Duodenal mucosa (tissue), 2 donors: ENCODE results near the gene NAIF1.

Experiments
- H3K27ac ChIP-seq: one replicate; pipeline ENCODE4 v1.7.0; 2013; ENCODE audit warnings: low read depth, low read length
- H3K27me3 ChIP-seq, 2 donors: one replicate each; pipeline ENCODE4 v1.7.0; 2013; ENCODE audit warnings: low read length in 2 of 2, control low read depth in 1 of 2; ENCODE audit not compliant: insufficient read depth in 2 of 2, control insufficient read depth in 1 of 2
- H3K36me3 ChIP-seq, 2 donors: one replicate each; pipeline ENCODE4 v1.7.0; 2013; ENCODE audit warnings: low read length in 2 of 2, control low read depth in 1 of 2; ENCODE audit not compliant: insufficient read depth in 2 of 2, control insufficient read depth in 1 of 2
- H3K4me1 ChIP-seq, 2 donors: one replicate each; pipeline ENCODE4 v1.7.0; 2013; ENCODE audit warnings: low read length in 2 of 2, control low read depth in 1 of 2; ENCODE audit not compliant: insufficient read depth in 2 of 2, control insufficient read depth in 1 of 2
- H3K4me3 ChIP-seq, 2 donors: one replicate each; pipeline ENCODE4 v1.7.0; 2013; ENCODE audit warnings: low read length in 2 of 2, low read depth in 1 of 2
- H3K9ac ChIP-seq, 2 donors: one replicate each; pipeline ENCODE4 v1.7.0; 2013; ENCODE audit warnings: low read length in 2 of 2, low read depth in 1 of 2
- H3K9me3 ChIP-seq, 2 donors: one replicate each; pipeline ENCODE4 v1.7.0; 2013; ENCODE audit warnings: low read length in 2 of 2, control low read depth in 1 of 2; ENCODE audit not compliant: control insufficient read depth in 1 of 2

The NAIF1 gene

DNA sequence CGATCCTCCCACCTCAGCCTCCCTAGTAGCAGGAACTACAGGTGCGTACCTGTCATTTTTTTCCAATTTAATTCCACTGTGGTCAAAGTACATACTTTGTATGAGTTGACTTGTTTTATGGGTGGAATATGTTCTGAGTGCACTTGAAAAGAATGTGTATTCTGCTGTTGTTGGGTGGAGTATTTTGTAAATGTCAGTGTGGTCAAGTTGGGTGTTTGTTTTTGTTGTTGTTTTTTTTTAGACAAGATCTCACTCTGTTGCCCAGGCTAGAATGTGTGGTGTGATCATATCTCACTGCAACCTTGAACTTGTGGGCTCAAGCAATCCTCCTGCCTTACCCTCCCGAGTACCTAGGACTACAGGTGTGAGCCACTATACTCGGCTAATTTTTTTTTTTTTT lies 18.8 kb upstream of the NAIF1 start:
- Histone ChIP-seq H3K9ac (no peak overlapping the region), H3K27me3 (no peaks in the 10 kb centered on the region), H3K4me1 (peaks cover 14 to 19% of the 10 kb centered on the region in 2 donors), H3K9me3 (no peaks in the 10 kb centered on the region), H3K36me3 (no peaks in the 10 kb centered on the region), H3K27ac (no peak overlapping the region), H3K4me3 (no peak overlapping the region)

DNA sequence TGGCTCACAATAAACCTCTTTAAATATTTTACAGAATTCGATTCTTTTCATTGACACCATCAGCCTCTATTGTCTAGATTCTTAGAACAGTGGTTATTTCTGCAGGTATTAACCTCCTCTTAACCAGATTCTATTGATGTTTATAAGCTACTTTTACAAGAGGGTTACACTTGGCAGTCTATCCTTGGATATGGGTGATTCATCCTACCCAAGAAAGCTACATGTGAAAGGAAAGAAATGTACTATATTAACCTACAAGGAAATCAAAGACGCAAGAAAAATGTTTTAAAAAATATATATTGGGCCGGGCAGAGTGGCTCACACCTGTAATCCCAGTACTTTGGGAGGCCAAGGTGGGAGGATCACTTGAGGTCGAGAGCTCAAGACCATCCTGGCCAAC lies 17.6 kb upstream of the NAIF1 start:
- Histone ChIP-seq H3K27ac (no peak overlapping the region), H3K27me3 (no peaks in the 10 kb centered on the region), H3K4me1 (peaks cover 18 to 19% of the 10 kb centered on the region in 2 donors), H3K9ac (no peak overlapping the region), H3K36me3 (no peaks in the 10 kb centered on the region), H3K4me3 (no peak overlapping the region), H3K9me3 (no peaks in the 10 kb centered on the region)

DNA sequence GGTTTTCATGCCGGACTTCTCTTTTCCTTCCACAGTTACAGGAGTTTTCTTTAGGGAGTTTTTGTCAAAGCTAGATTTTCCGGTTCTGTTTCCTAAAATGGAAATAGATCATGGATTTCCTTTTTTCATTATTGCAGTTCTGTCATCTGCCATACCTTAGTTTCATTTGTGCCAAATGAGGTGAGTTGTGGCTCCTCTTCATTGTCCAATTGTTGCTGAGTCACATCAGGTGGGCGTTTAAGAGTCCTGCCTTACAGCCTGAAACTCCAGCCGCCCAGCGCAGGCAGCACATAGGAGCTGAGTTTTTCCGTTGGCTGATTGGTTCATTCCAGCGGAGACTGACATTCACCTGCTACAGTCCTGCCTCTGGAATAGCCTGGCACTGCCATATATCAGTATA lies 15.0 kb upstream of the NAIF1 start:
- Histone ChIP-seq H3K27ac (peak overlapping the region; percentile 32), H3K9ac (no peak overlapping the region), H3K4me1 (peaks cover 26 to 37% of the 10 kb centered on the region in 2 donors), H3K27me3 (no peaks in the 10 kb centered on the region), H3K9me3 (no peaks in the 10 kb centered on the region), H3K4me3 (no peak overlapping the region), H3K36me3 (no peaks in the 10 kb centered on the region)

DNA sequence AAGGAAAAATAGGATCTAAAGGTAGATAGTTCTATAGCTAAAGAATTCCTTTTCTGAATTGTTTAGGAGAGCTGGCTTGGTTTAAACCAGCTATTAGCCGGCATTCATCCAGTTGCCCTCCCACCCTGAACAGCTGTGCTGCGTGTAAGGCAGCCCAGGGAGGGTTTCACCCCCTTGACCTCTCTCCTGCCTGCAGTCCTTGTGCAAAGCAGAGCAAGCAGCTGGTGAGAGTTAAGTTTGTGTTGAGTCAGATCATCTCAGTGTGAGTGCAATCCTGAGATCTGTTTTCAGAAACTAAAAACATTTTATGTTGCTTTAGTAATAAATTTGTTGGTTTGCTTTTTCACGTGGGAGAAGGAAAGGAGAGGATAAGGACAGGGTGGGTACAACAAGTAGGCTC lies 13.9 kb upstream of the NAIF1 start:
- no peaks in the 10 kb centered on the region for H3K9me3 ChIP-seq
- no peak overlapping the region for H3K9ac ChIP-seq
- H3K27ac ChIP-seq, result peak overlapping the region; percentile 30
- peaks cover 26 to 37% of the 10 kb centered on the region in 2 donors for H3K4me1 ChIP-seq
- H3K27me3 ChIP-seq, result no peaks in the 10 kb centered on the region
- no peak overlapping the region for H3K4me3 ChIP-seq
- no peaks in the 10 kb centered on the region for H3K36me3 ChIP-seq

DNA sequence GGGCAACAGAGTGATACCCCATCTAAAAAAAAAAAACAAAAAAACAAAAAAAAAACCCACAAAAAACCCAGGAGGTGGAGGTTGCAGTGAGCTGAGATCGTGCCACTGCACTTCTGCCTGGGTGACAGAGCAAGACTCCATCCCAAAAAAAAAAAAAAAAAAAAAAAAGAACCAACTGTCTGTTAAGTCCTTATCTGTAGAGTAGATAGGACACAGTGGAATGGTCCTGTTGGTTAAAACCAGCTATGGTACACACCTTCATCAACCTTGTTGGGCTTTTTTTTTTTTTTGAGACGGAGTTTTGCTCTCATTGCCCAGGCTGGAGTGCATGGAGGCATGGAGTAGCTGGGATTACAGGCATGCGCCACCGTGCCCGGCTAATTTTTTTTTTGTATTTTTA lies 13.1 kb upstream of the NAIF1 start:
- Histone ChIP-seq H3K4me1 (peaks cover 26 to 37% of the 10 kb centered on the region in 2 donors), H3K27ac (no peak overlapping the region), H3K9ac (no peak overlapping the region), H3K36me3 (no peaks in the 10 kb centered on the region), H3K27me3 (no peaks in the 10 kb centered on the region), H3K9me3 (no peaks in the 10 kb centered on the region), H3K4me3 (no peak overlapping the region)

DNA sequence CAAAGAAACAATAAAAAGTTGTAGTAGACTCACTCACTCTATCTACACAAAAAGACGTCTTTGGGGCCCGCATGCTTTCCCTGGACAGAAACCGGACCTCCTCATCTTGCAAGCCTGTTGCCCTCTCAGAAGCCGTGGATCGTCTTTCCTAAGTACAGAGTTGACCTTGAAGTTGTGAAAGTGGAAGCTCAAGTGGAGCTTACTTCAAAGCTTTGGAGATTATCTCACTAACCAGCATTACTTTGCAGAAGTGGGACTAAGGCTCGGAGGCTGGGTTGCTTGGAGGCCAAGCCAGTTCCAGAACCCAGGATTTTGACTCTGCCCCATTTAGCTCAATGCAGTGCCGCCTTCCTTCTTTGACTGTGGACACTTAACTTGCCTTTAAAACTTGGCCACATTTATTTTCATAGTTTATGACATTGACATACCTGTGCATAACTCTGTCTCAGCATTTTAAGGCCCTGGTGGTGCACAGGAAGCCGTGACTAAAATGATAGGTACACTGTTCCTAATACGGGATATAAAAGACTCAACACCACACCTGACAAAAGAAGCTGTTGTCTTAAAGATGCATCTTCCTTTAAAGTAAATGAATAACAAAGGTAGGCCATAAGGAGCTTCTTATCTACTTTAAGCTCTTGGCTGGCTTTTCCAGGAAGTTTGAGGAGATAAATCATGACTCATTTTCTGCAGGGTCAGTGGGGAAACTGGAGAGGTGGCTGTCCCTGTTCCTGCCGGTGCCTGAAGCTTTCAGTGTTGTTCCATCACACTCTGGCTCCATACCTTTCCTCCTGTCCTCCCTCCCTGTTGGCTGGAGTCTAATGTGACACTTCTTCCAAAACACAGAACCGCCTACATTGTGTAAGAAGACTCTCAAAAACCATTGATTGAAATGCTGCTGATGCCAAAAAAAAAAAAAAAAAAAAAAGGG lies 11.6 kb upstream of the NAIF1 start:
- Histone ChIP-seq H3K4me1 (peaks cover 29 to 38% of the 10 kb centered on the region in 2 donors), H3K4me3 (peak overlapping the region; percentile 5 to 11), H3K27me3 (no peaks in the 10 kb centered on the region), H3K9me3 (no peaks in the 10 kb centered on the region), H3K27ac (peak overlapping the region; percentile 79), H3K36me3 (no peaks in the 10 kb centered on the region), H3K9ac (peak overlapping the region; percentile 41 to 55)

DNA sequence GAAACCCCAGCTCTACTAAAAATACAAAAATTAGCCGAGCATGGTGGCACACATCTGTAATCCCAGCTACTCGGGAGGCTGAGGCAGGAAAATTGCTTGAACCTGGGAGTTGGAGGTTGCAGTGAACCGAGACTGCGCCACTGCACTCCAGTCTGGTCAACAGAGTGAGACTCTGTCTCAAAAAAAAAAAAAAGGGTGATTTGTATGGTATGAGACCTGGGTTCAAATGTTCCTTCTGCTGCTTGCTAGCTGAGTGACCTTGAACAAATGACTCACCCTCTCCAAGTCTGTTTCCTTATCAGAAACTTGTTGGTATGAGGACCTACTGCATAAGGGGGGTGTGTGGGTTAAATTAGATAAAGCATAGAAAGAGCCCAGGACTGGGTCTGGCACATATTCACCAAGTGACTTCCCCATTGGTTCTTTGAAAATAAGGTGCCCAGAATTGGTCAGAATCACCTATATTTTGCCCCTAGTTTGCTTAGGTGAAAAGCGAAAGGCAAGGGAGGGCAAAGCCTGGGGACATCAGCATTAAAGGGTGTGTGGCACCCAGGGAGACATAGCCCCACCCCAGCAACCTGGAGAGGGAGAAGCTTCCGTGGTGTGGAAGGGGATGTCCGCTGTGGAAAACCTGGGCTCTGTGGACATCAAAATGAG lies 10.9 kb upstream of the NAIF1 start:
- Histone ChIP-seq H3K27me3 (no peaks in the 10 kb centered on the region), H3K36me3 (no peaks in the 10 kb centered on the region), H3K4me3 (peak overlapping the region in 1 of 2 donors; percentile 11), H3K4me1 (peaks cover 37 to 46% of the 10 kb centered on the region in 2 donors), H3K9ac (peak overlapping the region; percentile 41 to 55), H3K9me3 (no peaks in the 10 kb centered on the region), H3K27ac (peak overlapping the region; percentile 79)

DNA sequence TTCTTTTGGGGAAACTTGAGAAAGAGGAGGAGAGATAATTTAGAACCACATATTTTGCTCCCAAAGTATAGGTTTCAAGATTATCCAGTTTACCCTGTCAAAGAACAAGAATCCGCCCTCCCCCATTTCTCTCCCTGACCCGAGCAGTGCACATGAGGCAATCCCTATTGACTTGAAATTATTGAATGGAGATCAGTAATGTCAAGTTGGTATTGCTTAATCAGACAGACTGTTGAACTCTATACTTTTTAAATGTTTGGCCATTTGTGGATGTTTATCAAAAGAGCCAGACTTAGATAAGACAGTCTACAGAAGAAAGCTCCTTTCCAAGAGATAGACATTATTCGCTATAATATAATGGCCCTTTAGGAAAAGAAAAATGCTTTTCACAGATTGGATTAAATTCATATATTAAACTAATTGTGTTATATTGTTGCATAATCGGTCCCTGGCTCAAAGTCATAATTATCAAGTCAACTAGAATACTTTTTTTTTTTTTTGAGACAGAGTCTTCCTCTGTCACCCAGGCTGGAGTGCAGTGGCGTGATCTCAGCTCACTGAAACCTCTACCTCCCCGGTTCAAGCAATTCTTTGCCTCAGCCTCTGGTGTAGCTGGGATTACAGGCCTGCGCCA lies 6.2 kb upstream of the NAIF1 start:
- peak overlapping the region in 1 of 2 donors; percentile 24 for H3K9ac ChIP-seq
- H3K27ac ChIP-seq, result peak overlapping the region; percentile 68
- no peaks in the 10 kb centered on the region for H3K9me3 ChIP-seq
- H3K36me3 ChIP-seq, result no peaks in the 10 kb centered on the region
- H3K4me3 ChIP-seq, result peak overlapping the region in 1 of 2 donors; percentile 9
- H3K27me3 ChIP-seq, result no peaks in the 10 kb centered on the region
- peaks cover 40 to 56% of the 10 kb centered on the region in 2 donors for H3K4me1 ChIP-seq

DNA sequence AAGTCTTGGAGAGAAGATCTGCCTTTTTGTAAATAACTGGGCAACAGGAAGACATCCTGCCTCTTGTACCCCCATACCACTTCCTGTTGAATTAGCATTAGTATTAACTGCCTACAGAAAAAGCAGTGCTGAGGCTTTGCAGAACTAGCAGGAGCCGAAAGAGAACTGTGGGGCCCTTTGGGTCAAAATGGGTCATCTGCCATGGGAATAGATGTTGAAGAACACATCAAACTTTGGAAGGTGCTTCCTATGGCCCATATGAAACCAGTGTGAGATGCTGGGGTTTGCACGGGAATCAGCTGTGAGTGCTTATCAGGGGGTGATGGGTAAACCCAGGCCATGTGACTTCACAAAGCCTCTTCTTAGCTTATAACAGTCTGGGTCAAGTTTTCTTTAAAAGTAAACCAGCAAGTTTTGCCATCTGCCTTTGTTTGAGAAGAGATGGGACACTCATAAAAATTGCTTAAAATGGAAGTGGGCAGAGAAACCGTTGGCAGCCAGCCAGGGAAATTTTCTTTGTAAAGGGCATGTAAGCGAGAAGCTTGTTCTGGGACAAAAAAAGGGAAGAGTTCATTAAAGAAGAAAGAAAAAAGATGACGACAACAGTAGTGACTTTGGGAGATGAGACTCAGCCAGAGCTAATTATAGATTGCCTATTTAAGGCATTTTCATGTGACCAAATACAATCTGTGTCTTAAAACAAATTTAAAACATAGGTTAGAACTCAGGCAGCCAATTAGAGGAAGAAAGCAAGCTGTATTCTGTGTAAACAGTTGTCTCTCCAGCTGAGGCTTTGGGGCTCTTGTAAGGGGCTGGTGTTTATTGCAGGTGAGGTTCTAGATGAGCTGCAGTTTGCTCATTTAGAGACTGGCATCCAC lies 5.3 kb upstream of the NAIF1 start:
- H3K36me3 ChIP-seq, result no peaks in the 10 kb centered on the region
- H3K9ac ChIP-seq, result peak overlapping the region; percentile 24 to 35
- no peaks in the 10 kb centered on the region for H3K9me3 ChIP-seq
- H3K4me3 ChIP-seq, result peak overlapping the region; percentile 12 to 36
- no peaks in the 10 kb centered on the region for H3K27me3 ChIP-seq
- H3K4me1 ChIP-seq, result peaks cover 31 to 46% of the 10 kb centered on the region in 2 donors
- peak overlapping the region; percentile 69 for H3K27ac ChIP-seq
